DND-41 (cell line): ENCODE results near the gene OXT.

Source experiments
- ATAC-seq: fragments of 200-7000 bp; cut with Tn5 transposase; 3 replicates; pipeline ENCODE4 v1.9.1; 2021; ENCODE audit warnings: low read depth; ENCODE audit not compliant: insufficient read depth
- DNase-seq: peaks from one replicate; pipeline ENCODE4 v3.0.0-alpha.2; 2020
- H2AFZ ChIP-seq: 2 replicates; pipeline ENCODE4 v1.6.0; 2012; ENCODE audit warnings: low read depth, low read length
- H3K27ac ChIP-seq: 2 replicates; pipeline ENCODE4 v1.5.1; 2012; ENCODE audit warnings: low read length, inconsistent platforms
- H3K27me3 ChIP-seq: fragments of 200-600 bp; sonication (generic); 2 replicates; pipeline ENCODE4 v1.6.0; 2012; ENCODE audit warnings: low read length, mild to moderate bottlenecking, inconsistent platforms; ENCODE audit not compliant: insufficient read depth, poor library complexity
- H3K36me3 ChIP-seq: 2 replicates; pipeline ENCODE4 v1.5.1; 2012; ENCODE audit warnings: low read length, inconsistent platforms; ENCODE audit not compliant: insufficient read depth
- H3K4me1 ChIP-seq: 2 replicates; pipeline ENCODE4 v1.5.1; 2012; ENCODE audit warnings: mild to moderate bottlenecking, low read length; ENCODE audit not compliant: insufficient read depth
- H3K4me2 ChIP-seq: 2 replicates; pipeline ENCODE4 v1.6.0; 2012; ENCODE audit warnings: mild to moderate bottlenecking, moderate library complexity, low read length, inconsistent platforms; ENCODE audit not compliant: insufficient read depth
- H3K4me3 ChIP-seq, 2 experiments: fragments of 200-600 bp in 1 of 2; shearing (Covaris generic) in 1 of 2; 2 replicates each; pipeline ENCODE4 v1.5.1; 2012 to 2016; ENCODE audit warnings: inconsistent platforms in 2 of 2, low read length in 2 of 2, mild to moderate bottlenecking in 2 of 2, low read depth in 1 of 2, moderate library complexity in 1 of 2
- H3K79me2 ChIP-seq: 2 replicates; pipeline ENCODE4 v1.6.0; 2012; ENCODE audit warnings: low read length, inconsistent platforms; ENCODE audit not compliant: insufficient read depth
- H3K9ac ChIP-seq: 2 replicates; pipeline ENCODE4 v1.6.0; 2012; ENCODE audit warnings: low read depth, mild to moderate bottlenecking, inconsistent platforms, low read length, moderate library complexity
- H3K9me3 ChIP-seq: 2 replicates; pipeline ENCODE4 v1.5.1; 2012; ENCODE audit warnings: low read length, moderate library complexity, mild to moderate bottlenecking, inconsistent platforms; ENCODE audit not compliant: insufficient read depth, severe bottlenecking
- H4K20me1 ChIP-seq: 2 replicates; pipeline ENCODE4 v1.6.0; 2012; ENCODE audit warnings: low read length; ENCODE audit not compliant: insufficient read depth
- CTCF ChIP-seq: IDR thresholded peaks from 2 replicates; pipeline ENCODE4 v1.5.1; 2012; ENCODE audit warnings: borderline replicate concordance, low read length, moderate library complexity, mild to moderate bottlenecking; ENCODE audit not compliant: poor library complexity, severe bottlenecking; ENCODE audit errors: extremely low read depth
- EZH2 ChIP-seq: IDR thresholded peaks from 3 replicates; pipeline ENCODE4 v1.6.1; 2012; ENCODE audit warnings: borderline replicate concordance, low read depth, mild to moderate bottlenecking, moderate library complexity, low read length, inconsistent platforms; ENCODE audit not compliant: severe bottlenecking

The OXT gene

GRCh38 chr20:3119044-3119443 is 47.6 kb downstream of the OXT start:
- H3K36me3 ChIP-seq, result peaks cover 44% of the 10 kb centered on the region
- peaks cover 6% of the 10 kb centered on the region for H3K9me3 ChIP-seq
- DNase-seq (no peak), ATAC-seq (no peak)
- no peak overlapping the region for H2AFZ ChIP-seq
- H4K20me1 ChIP-seq, result peaks cover 4% of the 10 kb centered on the region; the same call in 1 of the 2 replicates
- H3K27ac ChIP-seq, result no peak overlapping the region
- H3K4me2 ChIP-seq, result no peak overlapping the region
- H3K4me3 ChIP-seq, result no peak overlapping the region
- no peaks in the 10 kb centered on the region for H3K79me2 ChIP-seq
- H3K27me3 ChIP-seq, result no peaks in the 10 kb centered on the region
- no peaks in the 10 kb centered on the region for H3K4me1 ChIP-seq
- no peak overlapping the region for H3K9ac ChIP-seq
- no peak for TF ChIP-seq EZH2
- TF ChIP-seq CTCF, result no peak

- no peaks in the 10 kb centered on the region for H3K4me1 ChIP-seq
- no peaks in the 10 kb centered on the region for H3K27me3 ChIP-seq
- H3K4me3 ChIP-seq, result no peak overlapping the region
- H2AFZ ChIP-seq, result no peak overlapping the region
- no peaks in the 10 kb centered on the region for H4K20me1 ChIP-seq
- no peak overlapping the region for H3K9ac ChIP-seq
- peak; percentile 27; the same call in 1 of the 3 replicates for ATAC-seq
- H3K4me2 ChIP-seq, result no peak overlapping the region
- no peaks in the 10 kb centered on the region for H3K79me2 ChIP-seq
- TF ChIP-seq CTCF, result no peak
- no peak for TF ChIP-seq EZH2
- H3K36me3 ChIP-seq, result peaks cover 36% of the 10 kb centered on the region
- H3K27ac ChIP-seq, result no peak overlapping the region
- H3K9me3 ChIP-seq, result peaks cover 13% of the 10 kb centered on the region
- no peak for DNase-seq
Measured at GRCh38 chr20:3121271-3121911, 50.0 kb downstream of the OXT start.
